ENCODE results near the gene MALAT1. TPM values are rescaled to one million over a fixed set of nuclear protein-coding genes. Genes with fewer than 3 reads are reported as not detected.

The MALAT1 gene
- total RNA-seq, 3 donors from 2014 or later (not counting 1 experiment from before 2014, with no cell fraction given): 32,911 to 36,726 (median 33,502) TPM

- Mint-ChIP-seq H3K36me3 (no peaks in the 10 kb centered on the region), H3K27me3 (ENCODE audit: low read depth in 2 of 2) (no peaks in the 10 kb centered on the region), H3K9me3 (no peaks in the 10 kb centered on the region), H3K4me3 (peak overlapping the region; percentile 60), H3K4me1 (peaks cover 39 to 65% of the 10 kb centered on the region in 2 donors), H3K27ac (peak overlapping the region; percentile 88 to 95)
- DNase-seq: no peak
- no peak for ATAC-seq
- no peak for TF ChIP-seq CTCF (IDR thresholded peaks at IDR 0.05)
- 77% methylated on average over 4 of the region's 4 CpGs for WGBS (ENCODE audit: insufficient coverage)
- Histone ChIP-seq H3K4me1 (ENCODE audit: control insufficient read depth, insufficient read depth, low read length) (peaks cover 73% of the 10 kb centered on the region), H3K27me3 (ENCODE audit: control insufficient read depth, insufficient read depth, low read length) (no peaks in the 10 kb centered on the region), H3K4me3 (ENCODE audit: low read length) (no peak overlapping the region), H3K36me3 (ENCODE audit: control insufficient read depth, insufficient read depth, low read length) (peaks cover 7% of the 10 kb centered on the region), H3K9me3 (ENCODE audit: control insufficient read depth, insufficient read depth, low read length) (no peaks in the 10 kb centered on the region), H3K27ac (ENCODE audit: low read length) (peak overlapping the region; percentile 58)
- intact Hi-C loops (cut with micrococcal nuclease): no loop called here
Observed at GRCh38 chr11:65554842-65555430, 56.1 kb downstream of the MALAT1 start.

- no peak for TF ChIP-seq CTCF (IDR thresholded peaks at IDR 0.05)
- intact Hi-C loops (cut with micrococcal nuclease): no loop called here
- Histone ChIP-seq H3K4me3 (ENCODE audit: low read length) (no peak overlapping the region), H3K4me1 (ENCODE audit: control insufficient read depth, insufficient read depth, low read length) (peaks cover 73% of the 10 kb centered on the region), H3K36me3 (ENCODE audit: control insufficient read depth, insufficient read depth, low read length) (peaks cover 7% of the 10 kb centered on the region), H3K9me3 (ENCODE audit: control insufficient read depth, insufficient read depth, low read length) (no peaks in the 10 kb centered on the region), H3K27me3 (ENCODE audit: control insufficient read depth, insufficient read depth, low read length) (no peaks in the 10 kb centered on the region), H3K27ac (ENCODE audit: low read length) (peak overlapping the region; percentile 58)
- Mint-ChIP-seq H3K4me1 (peaks cover 39 to 73% of the 10 kb centered on the region in 2 donors), H3K27ac (peak overlapping the region; percentile 88 to 95), H3K27me3 (ENCODE audit: low read depth in 2 of 2) (no peaks in the 10 kb centered on the region), H3K4me3 (peak overlapping the region; percentile 62), H3K9me3 (no peaks in the 10 kb centered on the region), H3K36me3 (no peaks in the 10 kb centered on the region)
- WGBS (ENCODE audit: insufficient coverage): 51% methylated on average over 6 of the region's 6 CpGs
- ATAC-seq (peak in 1 of 3 donors; percentile 22), DNase-seq (no peak)
Observed at GRCh38 chr11:65555693-65556231, 56.9 kb downstream of the MALAT1 start.

Other genes starting within 250 kb of the MALAT1 start
- gene POLA2, start 237.1 kb upstream of the MALAT1 start, total RNA-seq: 10 to 100 TPM; 21.2 to 24.2 (median 22.7) TPM
- 1 to 10 TPM; 1.4 to 1.5 (median 1.5) TPM for gene CDC42EP2, start 184.2 kb upstream of the MALAT1 start, total RNA-seq
- 100 to 1,000 TPM in 1 of 3 donors, 10 to 100 TPM in 2; 69.6 to 102 (median 89.1) TPM for gene DPF2, start 165.2 kb upstream of the MALAT1 start, total RNA-seq
- 1 to 10 TPM in 2 of 3 donors, under 1 TPM in 1; 0.70 to 2.2 (median 1.2) TPM for gene TIGD3, start 144.3 kb upstream of the MALAT1 start, total RNA-seq
- gene SLC25A45, start 116.4 kb upstream of the MALAT1 start, total RNA-seq: 10 to 100 TPM; 50.9 to 61.1 (median 61.0) TPM
- gene FRMD8, start 112.4 kb upstream of the MALAT1 start, total RNA-seq: 10 to 100 TPM; 45.6 to 58.4 (median 57.7) TPM
- gene NEAT1, start 76.2 kb upstream of the MALAT1 start, total RNA-seq: 1,000 to 10,000 TPM; 1,031 to 1,768 (median 1,493) TPM
- 10 to 100 TPM; 61.7 to 79.9 (median 71.3) TPM for gene SCYL1, start 26.0 kb downstream of the MALAT1 start, total RNA-seq
- 100 to 1,000 TPM; 121 to 155 (median 140) TPM for gene LTBP3, start 59.3 kb downstream of the MALAT1 start, total RNA-seq
- 10 to 100 TPM; 40.9 to 64.1 (median 60.0) TPM for gene ZNRD2, start 71.4 kb downstream of the MALAT1 start, total RNA-seq
- gene FAM89B, start 73.5 kb downstream of the MALAT1 start, total RNA-seq: 10 to 100 TPM; 41.4 to 52.4 (median 44.6) TPM
- gene EHBP1L1, start 77.0 kb downstream of the MALAT1 start, total RNA-seq: 100 to 1,000 TPM; 129 to 137 (median 135) TPM
- 10 to 100 TPM in 1 of 3 donors, 1 to 10 TPM in 2; 6.3 to 11.2 (median 7.1) TPM for gene KCNK7, start 96.8 kb downstream of the MALAT1 start, total RNA-seq
- 10 to 100 TPM; 85.3 to 94.5 (median 94.0) TPM for gene MAP3K11, start 115.2 kb downstream of the MALAT1 start, total RNA-seq
- gene PCNX3, start 116.7 kb downstream of the MALAT1 start, total RNA-seq: 100 to 1,000 TPM; 101 to 105 (median 102) TPM
- 100 to 1,000 TPM; 520 to 776 (median 743) TPM for gene SIPA1, start 139.1 kb downstream of the MALAT1 start, total RNA-seq
- gene RELA, start 163.9 kb downstream of the MALAT1 start, total RNA-seq: 100 to 1,000 TPM; 319 to 380 (median 338) TPM
- 100 to 1,000 TPM; 140 to 155 (median 146) TPM for gene KAT5, start 213.2 kb downstream of the MALAT1 start, total RNA-seq
- gene RNASEH2C, start 221.8 kb downstream of the MALAT1 start, total RNA-seq: 10 to 100 TPM; 34.6 to 45.6 (median 38.5) TPM

Data from natural killer cell (primary cell).